ENCODE measurements around the gene IZUMO4.

Gene IZUMO4

DNA sequence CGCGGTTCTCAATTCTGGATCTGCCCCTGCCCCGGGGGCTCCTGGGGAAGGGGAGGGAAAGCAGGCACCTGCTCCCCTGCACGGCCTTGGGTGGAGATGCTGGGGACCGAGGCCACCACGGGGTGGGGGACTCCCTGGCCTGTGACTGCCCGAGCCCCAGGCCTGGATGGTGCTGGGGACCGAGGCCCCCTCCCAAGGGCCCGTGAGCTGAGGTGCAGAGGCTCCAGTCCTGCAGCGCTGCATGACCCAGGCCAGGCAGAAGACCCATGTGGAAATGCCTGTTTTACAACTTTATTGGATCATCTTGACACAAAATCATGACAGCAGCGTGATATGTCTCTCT is 4.0 kb downstream of the IZUMO4 start:
- DNase-seq (ENCODE audit: extremely low spot score) = no peak
- no peak for TF ChIP-seq ELF4 (IDR thresholded peaks at IDR 0.05)
- no peak for TF ChIP-seq ZNF384 (IDR thresholded peaks at IDR 0.05)
- no peak for TF ChIP-seq SUZ12 (IDR thresholded peaks at IDR 0.05)
- no peak for TF ChIP-seq PKNOX1 (IDR thresholded peaks at IDR 0.05)
- TF ChIP-seq BHLHE40 (IDR thresholded peaks at IDR 0.05; ENCODE audit: borderline replicate concordance) = no peak
- ChIA-PET POLR2A (no interaction called here), CTCF (no interaction called here)

- CTCF ChIA-PET = no interaction called here
- DNase-seq (ENCODE audit: extremely low spot score) = no peak
- POLR2A ChIA-PET = no interaction called here
- TF ChIP-seq FOXM1 (IDR thresholded peaks at IDR 0.05; ENCODE audit: borderline replicate concordance) (no peak), FOXK2 (IDR thresholded peaks at IDR 0.05) (no peak), SP1 (IDR thresholded peaks at IDR 0.05) (no peak), L3MBTL2 (conservative IDR thresholded peaks at IDR 0.05) (no peak)
Measured at GRCh38 chr19:2101417-2102335, 5.0 kb downstream of the IZUMO4 start.

- POLR2A ChIA-PET = no interaction called here
- CTCF ChIA-PET = no interaction called here
- TF ChIP-seq L3MBTL2 (conservative IDR thresholded peaks at IDR 0.05) (no peak), FOXK2 (IDR thresholded peaks at IDR 0.05) (no peak), ELF4 (IDR thresholded peaks at IDR 0.05) (no peak), TARDBP (IDR thresholded peaks at IDR 0.05) (no peak), SUZ12 (IDR thresholded peaks at IDR 0.05) (no peak), NFRKB (IDR thresholded peaks at IDR 0.05) (no peak)
- DNase-seq (ENCODE audit: extremely low spot score) = no peak
Measured at GRCh38 chr19:2103045-2103707, 6.5 kb downstream of the IZUMO4 start.

DNA sequence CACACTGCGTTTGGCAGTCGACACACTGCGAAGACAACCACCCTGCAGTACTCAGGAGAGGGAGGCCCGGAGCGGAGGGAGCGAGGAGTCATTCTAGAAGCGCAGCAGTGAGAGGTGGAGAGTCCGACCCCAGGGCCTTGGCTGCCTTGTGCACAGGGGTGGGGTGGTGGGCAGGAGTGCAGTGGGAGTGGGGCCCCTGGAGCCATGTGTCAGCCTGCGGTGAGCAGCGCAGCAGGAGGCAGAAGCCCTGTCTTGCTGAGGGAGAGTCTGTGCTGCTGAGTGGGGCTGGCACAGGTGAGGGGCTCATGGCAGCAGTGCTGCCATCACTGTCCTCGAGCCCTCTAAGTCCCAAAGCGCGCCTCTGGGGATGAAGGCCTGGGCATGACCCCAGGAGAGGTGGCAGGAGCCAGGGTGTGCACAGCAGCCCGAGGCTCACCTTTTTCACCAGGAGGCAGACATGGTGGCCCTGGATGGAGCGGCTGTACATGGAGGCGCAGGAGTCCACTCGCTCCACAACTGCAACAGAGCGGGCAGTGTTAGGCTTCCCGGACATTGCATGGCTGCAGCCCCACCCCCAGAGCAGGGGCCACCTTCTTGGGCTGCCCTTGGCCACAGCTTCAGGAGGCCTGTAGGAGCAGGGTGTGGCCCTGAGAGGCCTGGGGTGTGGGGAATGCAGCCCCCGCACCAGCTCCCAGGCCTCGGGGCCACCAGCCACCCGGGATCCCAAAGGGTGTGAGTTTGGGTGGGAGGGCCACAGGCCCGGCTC is 11.7 kb downstream of the IZUMO4 start:
- DNase-seq (ENCODE audit: extremely low spot score) = no peak
- no peak for TF ChIP-seq FOXA1 (IDR thresholded peaks at IDR 0.05)
- no peak for TF ChIP-seq ZNF384 (IDR thresholded peaks at IDR 0.05)
- no peak for TF ChIP-seq SUZ12 (IDR thresholded peaks at IDR 0.05)
- TF ChIP-seq PKNOX1 (IDR thresholded peaks at IDR 0.05) = no peak
- no peak for TF ChIP-seq BHLHE40 (IDR thresholded peaks at IDR 0.05; ENCODE audit: borderline replicate concordance)
- no peak for TF ChIP-seq TARDBP (IDR thresholded peaks at IDR 0.05)
- ChIA-PET CTCF (no interaction called here), POLR2A (no interaction called here)

- ChIA-PET POLR2A (no interaction called here), CTCF (no interaction called here)
- no peak for TF ChIP-seq ARNT (IDR thresholded peaks at IDR 0.05)
- TF ChIP-seq FOXM1 (IDR thresholded peaks at IDR 0.05; ENCODE audit: borderline replicate concordance) = no peak
- TF ChIP-seq CTBP1 (IDR thresholded peaks at IDR 0.05; ENCODE audit: borderline replicate concordance) = no peak
- no peak for TF ChIP-seq HDGF (IDR thresholded peaks at IDR 0.05; ENCODE audit: borderline replicate concordance)
- TF ChIP-seq BHLHE40 (IDR thresholded peaks at IDR 0.05; ENCODE audit: borderline replicate concordance) = no peak
- no peak for DNase-seq (ENCODE audit: extremely low spot score)
Measured at GRCh38 chr19:2109046-2109864, 12.5 kb downstream of the IZUMO4 start.

GRCh38 chr19:2110822-2111221 is 14.1 kb downstream of the IZUMO4 start:
- TF ChIP-seq FOXA1 (IDR thresholded peaks at IDR 0.05) = no peak
- TF ChIP-seq PKNOX1 (IDR thresholded peaks at IDR 0.05) = no peak
- no peak for TF ChIP-seq SUZ12 (IDR thresholded peaks at IDR 0.05)
- no peak for TF ChIP-seq LEF1 (IDR thresholded peaks at IDR 0.05; ENCODE audit: borderline replicate concordance)
- no peak for TF ChIP-seq NFRKB (IDR thresholded peaks at IDR 0.05)
- TF ChIP-seq ELF4 (IDR thresholded peaks at IDR 0.05) = no peak
- no peak for TF ChIP-seq ARNT (IDR thresholded peaks at IDR 0.05)
- TF ChIP-seq BHLHE40 (IDR thresholded peaks at IDR 0.05; ENCODE audit: borderline replicate concordance) = no peak
- TF ChIP-seq ZNF384 (IDR thresholded peaks at IDR 0.05) = no peak
- no peak for TF ChIP-seq FOXK2 (IDR thresholded peaks at IDR 0.05)
- TF ChIP-seq HDGF (IDR thresholded peaks at IDR 0.05; ENCODE audit: borderline replicate concordance) = no peak
- TF ChIP-seq FOXM1 (IDR thresholded peaks at IDR 0.05; ENCODE audit: borderline replicate concordance) = no peak
- TF ChIP-seq L3MBTL2 (conservative IDR thresholded peaks at IDR 0.05) = no peak
- no peak for TF ChIP-seq TARDBP (IDR thresholded peaks at IDR 0.05)
- ChIA-PET POLR2A (no interaction called here), CTCF (interaction anchor here (0.7 kb wide), 1 partner anchor 44 kb away, joined by 3 read pairs; no protein-coding TSS in a partner anchor)
- no peak for DNase-seq (ENCODE audit: extremely low spot score)
